ENCODE measurements around the gene TC2N. TPM values are rescaled to one million over a fixed set of nuclear protein-coding genes. Genes with fewer than 3 reads are reported as not detected.
A peak's percentile ranks its signal among the peaks of the same experiment; 100 is the strongest.

Gene TC2N
- total and polyA plus RNA-seq, 9 of the 15 experiments (the other 6 are each of a cell fraction or from before 2014, with no cell fraction given): 2.0 to 12.5 (median 7.3) TPM

DNA sequence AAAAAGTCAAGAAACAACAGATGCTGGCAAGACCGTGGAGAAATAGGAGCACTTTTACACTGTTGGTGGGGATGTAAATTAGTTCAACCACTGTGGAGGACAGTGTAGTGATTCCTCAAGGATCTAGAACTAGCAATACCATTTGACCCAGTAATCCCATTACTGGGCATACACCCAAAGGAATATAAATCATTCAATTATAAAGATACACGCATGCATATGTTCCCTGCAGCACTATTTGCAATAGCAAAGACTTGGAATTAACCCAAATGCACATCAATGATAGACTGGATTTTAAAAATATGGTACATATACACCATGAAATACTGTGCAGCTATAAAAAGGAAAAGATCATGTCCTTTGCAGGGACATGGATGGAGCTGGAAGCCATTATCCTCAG, 117.5 kb downstream of the TC2N start (continued):
- TF ChIP-seq CCAR2 (IDR thresholded peaks at IDR 0.05; ENCODE audit: low read depth, low read length): no peak
- TF ChIP-seq HDAC6 (IDR thresholded peaks at IDR 0.05; ENCODE audit: low read depth, low read length): no peak
- TF ChIP-seq ARID2 (IDR thresholded peaks at IDR 0.05): no peak
- TF ChIP-seq, protein P1, sequence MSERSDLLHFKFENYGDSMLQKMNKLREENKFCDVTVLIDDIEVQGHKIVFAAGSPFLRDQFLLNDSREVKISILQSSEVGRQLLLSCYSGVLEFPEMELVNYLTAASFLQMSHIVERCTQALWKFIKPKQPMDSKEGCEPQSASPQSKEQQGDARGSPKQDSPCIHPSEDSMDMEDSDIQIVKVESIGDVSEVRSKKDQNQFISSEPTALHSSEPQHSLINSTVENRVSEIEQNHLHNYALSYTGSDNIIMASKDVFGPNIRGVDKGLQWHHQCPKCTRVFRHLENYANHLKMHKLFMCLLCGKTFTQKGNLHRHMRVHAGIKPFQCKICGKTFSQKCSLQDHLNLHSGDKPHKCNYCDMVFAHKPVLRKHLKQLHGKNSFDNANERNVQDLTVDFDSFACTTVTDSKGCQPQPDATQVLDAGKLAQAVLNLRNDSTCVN (CRISPR knock-in tag; IDR thresholded peaks at IDR 0.05): no peak
- TF ChIP-seq CAMTA2 (CRISPR knock-in tag; conservative IDR thresholded peaks at IDR 0.05): no peak

DNA sequence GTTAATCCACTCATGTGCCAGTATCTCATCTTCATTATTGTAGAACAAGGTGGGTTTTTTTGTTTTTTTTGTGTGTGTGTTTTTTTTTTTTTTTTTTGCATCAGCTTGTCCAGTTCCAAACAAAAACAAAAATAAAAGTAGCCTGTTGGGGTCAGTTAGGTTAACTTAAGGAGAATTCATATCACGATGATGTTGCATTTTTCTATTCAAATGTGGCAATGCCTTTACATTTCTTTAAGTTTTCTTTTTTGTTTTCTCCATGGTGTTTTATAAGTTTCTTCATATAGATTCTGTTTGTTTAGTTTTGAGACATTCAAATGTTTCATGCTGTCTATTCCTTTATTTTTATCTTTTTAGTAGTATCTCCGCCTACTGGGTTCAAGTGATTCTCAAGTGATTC, 119.3 kb downstream of the TC2N start:
- H4K20me1 ChIP-seq (replicated peaks; ENCODE audit: control insufficient read depth, insufficient read depth, low read length): no peaks in the 10 kb centered on the region
- BruUV-seq (replicated peaks): no TSS peak
- H3K27ac ChIP-seq (ENCODE audit: extremely low read depth, low read depth, low read length): no peak overlapping the region
- POLR2A ChIA-PET: no interaction called here
- in situ Hi-C loops (cut with MboI): no loop called here
- FAIRE-seq: no peak
- no peak for ATAC-seq
- no peak overlapping the region for H3K4me2 ChIP-seq (ENCODE audit: insufficient read depth, low read length)
- no peak for DNase-seq (ENCODE audit: extremely low read depth in 1 of 4, low spot score in 3 of 4)
- TF ChIP-seq MAFF (IDR thresholded peaks at IDR 0.05; ENCODE audit: low read length) (peak; percentile 35; the same call in 1 of the 2 replicates), SMARCA4 (IDR thresholded peaks at IDR 0.05) (0 out of 2 replicates have a peak, but pooled peaks have one; percentile 11), NFE2 (IDR thresholded peaks at IDR 0.05; ENCODE audit: low read depth) (peak; percentile 41), CHCHD3 (CRISPR knock-in tag; IDR thresholded peaks at IDR 0.05) (no peak), ZNF316 (IDR thresholded peaks at IDR 0.05) (peak; percentile 70), C11orf30 (IDR thresholded peaks at IDR 0.05; ENCODE audit: low read depth) (peak; percentile 66), MAFG (tag; conservative IDR thresholded peaks at IDR 0.05) (peak; percentile 79)
- TF ChIP-seq, protein P2, sequence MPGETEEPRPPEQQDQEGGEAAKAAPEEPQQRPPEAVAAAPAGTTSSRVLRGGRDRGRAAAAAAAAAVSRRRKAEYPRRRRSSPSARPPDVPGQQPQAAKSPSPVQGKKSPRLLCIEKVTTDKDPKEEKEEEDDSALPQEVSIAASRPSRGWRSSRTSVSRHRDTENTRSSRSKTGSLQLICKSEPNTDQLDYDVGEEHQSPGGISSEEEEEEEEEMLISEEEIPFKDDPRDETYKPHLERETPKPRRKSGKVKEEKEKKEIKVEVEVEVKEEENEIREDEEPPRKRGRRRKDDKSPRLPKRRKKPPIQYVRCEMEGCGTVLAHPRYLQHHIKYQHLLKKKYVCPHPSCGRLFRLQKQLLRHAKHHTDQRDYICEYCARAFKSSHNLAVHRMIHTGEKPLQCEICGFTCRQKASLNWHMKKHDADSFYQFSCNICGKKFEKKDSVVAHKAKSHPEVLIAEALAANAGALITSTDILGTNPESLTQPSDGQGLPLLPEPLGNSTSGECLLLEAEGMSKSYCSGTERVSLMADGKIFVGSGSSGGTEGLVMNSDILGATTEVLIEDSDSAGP (CRISPR knock-in tag; IDR thresholded peaks at IDR 0.05): no peak
- TF ChIP-seq, protein P3, sequence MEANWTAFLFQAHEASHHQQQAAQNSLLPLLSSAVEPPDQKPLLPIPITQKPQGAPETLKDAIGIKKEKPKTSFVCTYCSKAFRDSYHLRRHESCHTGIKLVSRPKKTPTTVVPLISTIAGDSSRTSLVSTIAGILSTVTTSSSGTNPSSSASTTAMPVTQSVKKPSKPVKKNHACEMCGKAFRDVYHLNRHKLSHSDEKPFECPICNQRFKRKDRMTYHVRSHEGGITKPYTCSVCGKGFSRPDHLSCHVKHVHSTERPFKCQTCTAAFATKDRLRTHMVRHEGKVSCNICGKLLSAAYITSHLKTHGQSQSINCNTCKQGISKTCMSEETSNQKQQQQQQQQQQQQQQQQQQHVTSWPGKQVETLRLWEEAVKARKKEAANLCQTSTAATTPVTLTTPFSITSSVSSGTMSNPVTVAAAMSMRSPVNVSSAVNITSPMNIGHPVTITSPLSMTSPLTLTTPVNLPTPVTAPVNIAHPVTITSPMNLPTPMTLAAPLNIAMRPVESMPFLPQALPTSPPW (CRISPR knock-in tag; IDR thresholded peaks at IDR 0.05): no peak
- intact Hi-C loops (cut with micrococcal nuclease): no loop called here
- H3K79me2 ChIP-seq (ENCODE audit: control insufficient read depth, insufficient read depth, low read length): no peaks in the 10 kb centered on the region
- WGBS (ENCODE audit: insufficient coverage, low coverage, missing lambda C conversion rate): 51% methylated on average over 2 of the region's 2 CpGs
- H3K4me3 ChIP-seq: no peak overlapping the region
- no peaks in the 10 kb centered on the region for H3K36me3 ChIP-seq (ENCODE audit: control insufficient read depth, insufficient read depth, low read length)
- CTCF ChIA-PET (ENCODE audit: low intra/inter-chr PET ratio): no interaction called here
- H3K4me1 ChIP-seq (replicated peaks in 1 of 2; ENCODE audit: control insufficient read depth in 2 of 2, insufficient read depth in 2 of 2, low read length in 2 of 2): no peaks in the 10 kb centered on the region; a peak in 1 of 5 replicates
- H2AFZ ChIP-seq (ENCODE audit: low read depth, low read length): no peak overlapping the region
- H3K9me3 ChIP-seq (replicated peaks; ENCODE audit: control insufficient read depth, insufficient read depth, low read depth, low read length): no peaks in the 10 kb centered on the region
- no peaks in the 10 kb centered on the region for H3K9me1 ChIP-seq (ENCODE audit: control insufficient read depth, insufficient read depth, low read length)
- H3K9ac ChIP-seq (ENCODE audit: insufficient read depth in 1 of 2, low read depth in 2 of 2, low read length in 2 of 2): no peak overlapping the region
- H3K27me3 ChIP-seq (ENCODE audit: control insufficient read depth in 2 of 2, insufficient read depth in 2 of 2, low read length in 2 of 2): no peaks in the 10 kb centered on the region
